MM.1S (cell line): ENCODE results near the gene PTPN3.

ENCODE experiments used
- DNase-seq: peaks from one replicate; pipeline ENCODE4 v3.0.0-alpha.2; 2015
- H2AFZ ChIP-seq: fragments of 300-600 bp; sonication (generic); 2 replicates; pipeline ENCODE4 v1.6.0; 2016; ENCODE audit warnings: antibody characterized with exemption, low read length
- H3F3A ChIP-seq: fragments of 300-600 bp; sonication (generic); 2 replicates; pipeline ENCODE4 v1.6.1; 2016; ENCODE audit warnings: mild to moderate bottlenecking, antibody characterized with exemption, low read length, moderate library complexity, mixed read lengths; ENCODE audit not compliant: insufficient read depth
- H3K27ac ChIP-seq: fragments of 300-600 bp; sonication (generic); 2 replicates; pipeline ENCODE4 v1.5.1; 2016; ENCODE audit warnings: mild to moderate bottlenecking, low read length
- H3K27me3 ChIP-seq: fragments of 300-600 bp; sonication (generic); replicated peaks from 2 replicates; pipeline ENCODE4 v1.6.0; 2016; ENCODE audit warnings: low read length; ENCODE audit not compliant: insufficient read depth
- H3K36me3 ChIP-seq: fragments of 300-600 bp; sonication (generic); replicated peaks from 2 replicates; pipeline ENCODE4 v1.6.1; 2016; ENCODE audit warnings: mild to moderate bottlenecking, low read length, mixed read lengths; ENCODE audit not compliant: insufficient read depth
- H3K4me1 ChIP-seq: fragments of 300-600 bp; sonication (generic); 2 replicates; pipeline ENCODE4 v1.6.1; 2016; ENCODE audit warnings: low read length, mixed read lengths
- H3K4me2 ChIP-seq: fragments of 300-600 bp; sonication (generic); 2 replicates; pipeline ENCODE4 v1.6.0; 2016; ENCODE audit warnings: low read depth, low read length
- H3K4me3 ChIP-seq: fragments of 300-600 bp; sonication (generic); 2 replicates; pipeline ENCODE4 v1.5.1; 2016; ENCODE audit warnings: low read length, mixed read lengths
- H3K79me2 ChIP-seq: fragments of 300-600 bp; sonication (generic); 2 replicates; pipeline ENCODE4 v1.6.1; 2016; ENCODE audit warnings: mixed run types, low read length, mixed read lengths
- H3K9ac ChIP-seq: fragments of 300-600 bp; sonication (generic); 2 replicates; pipeline ENCODE4 v1.6.1; 2016; ENCODE audit warnings: low read length, mixed read lengths
- H3K9me2 ChIP-seq: fragments of 300-600 bp; sonication (generic); replicated peaks from 2 replicates; pipeline ENCODE4 v1.6.1; 2016; ENCODE audit warnings: mild to moderate bottlenecking, low read length, mixed read lengths; ENCODE audit not compliant: insufficient read depth
- H3K9me3 ChIP-seq: fragments of 300-600 bp; sonication (generic); replicated peaks from 2 replicates; pipeline ENCODE4 v1.6.1; 2016; ENCODE audit warnings: mild to moderate bottlenecking, low read length, mixed read lengths; ENCODE audit not compliant: insufficient read depth
- H4K20me1 ChIP-seq: fragments of 300-600 bp; sonication (generic); 2 replicates; pipeline ENCODE4 v1.6.1; 2016; ENCODE audit warnings: mild to moderate bottlenecking, low read length, moderate library complexity, mixed read lengths; ENCODE audit not compliant: insufficient read depth
- EZH2 ChIP-seq: fragments of 300-600 bp; sonication (generic); optimal IDR thresholded peaks from 2 replicates; pipeline ENCODE3; 2017; ENCODE audit warnings: low read depth, mild to moderate bottlenecking, antibody characterized with exemption, low read length, mixed read lengths
- EZH2phosphoT487 ChIP-seq: fragments of 300-600 bp; sonication (generic); IDR thresholded peaks from 2 replicates; pipeline ENCODE4 v1.6.1; 2018; ENCODE audit warnings: antibody characterized with exemption, low read length
- TF ChIP-seq, protein P1 (sequence below): fragments of 300-600 bp; sonication (generic); IDR thresholded peaks from 2 replicates; pipeline ENCODE4 v1.5.1; 2016; ENCODE audit warnings: antibody characterized with exemption, low read length, mixed read lengths

PTPN3 gene

DNA sequence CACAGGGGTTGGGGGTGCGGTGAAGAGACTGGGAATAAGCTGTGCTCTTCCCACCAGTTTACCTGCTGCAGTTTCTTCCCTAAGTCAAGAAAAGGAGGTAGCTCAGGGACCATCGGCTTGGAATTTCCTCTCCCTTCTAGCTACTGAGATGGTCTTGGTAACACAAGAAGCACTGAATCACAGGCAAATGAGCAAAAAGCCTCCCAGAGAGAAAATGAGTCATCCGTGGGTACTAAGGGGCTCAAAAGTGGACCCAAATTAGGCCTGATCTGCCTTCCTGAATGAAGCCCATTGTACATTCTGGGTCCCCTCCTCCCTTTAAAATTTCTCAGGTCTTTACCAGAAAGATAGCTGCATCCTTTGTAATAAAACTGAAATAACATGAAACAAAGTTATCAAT is 49.9 kb downstream of the PTPN3 start:
- Histone ChIP-seq H3K36me3 (no peaks in the 10 kb centered on the region), H2AFZ (no peak overlapping the region), H3K79me2 (no peaks in the 10 kb centered on the region), H3K27me3 (no peaks in the 10 kb centered on the region), H3F3A (no peaks in the 10 kb centered on the region), H3K4me2 (no peak overlapping the region), H3K9me3 (no peaks in the 10 kb centered on the region), H4K20me1 (no peaks in the 10 kb centered on the region), H3K9me2 (no peaks in the 10 kb centered on the region), H3K27ac (no peak overlapping the region), H3K4me1 (no peaks in the 10 kb centered on the region), H3K4me3 (no peak overlapping the region), H3K9ac (no peak overlapping the region)
- DNase-seq = no peak
- no peak for TF ChIP-seq EZH2
- TF ChIP-seq, protein P1, sequence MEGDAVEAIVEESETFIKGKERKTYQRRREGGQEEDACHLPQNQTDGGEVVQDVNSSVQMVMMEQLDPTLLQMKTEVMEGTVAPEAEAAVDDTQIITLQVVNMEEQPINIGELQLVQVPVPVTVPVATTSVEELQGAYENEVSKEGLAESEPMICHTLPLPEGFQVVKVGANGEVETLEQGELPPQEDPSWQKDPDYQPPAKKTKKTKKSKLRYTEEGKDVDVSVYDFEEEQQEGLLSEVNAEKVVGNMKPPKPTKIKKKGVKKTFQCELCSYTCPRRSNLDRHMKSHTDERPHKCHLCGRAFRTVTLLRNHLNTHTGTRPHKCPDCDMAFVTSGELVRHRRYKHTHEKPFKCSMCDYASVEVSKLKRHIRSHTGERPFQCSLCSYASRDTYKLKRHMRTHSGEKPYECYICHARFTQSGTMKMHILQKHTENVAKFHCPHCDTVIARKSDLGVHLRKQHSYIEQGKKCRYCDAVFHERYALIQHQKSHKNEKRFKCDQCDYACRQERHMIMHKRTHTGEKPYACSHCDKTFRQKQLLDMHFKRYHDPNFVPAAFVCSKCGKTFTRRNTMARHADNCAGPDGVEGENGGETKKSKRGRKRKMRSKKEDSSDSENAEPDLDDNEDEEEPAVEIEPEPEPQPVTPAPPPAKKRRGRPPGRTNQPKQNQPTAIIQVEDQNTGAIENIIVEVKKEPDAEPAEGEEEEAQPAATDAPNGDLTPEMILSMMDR = no peak
- TF ChIP-seq EZH2phosphoT487 = no peak

DNA sequence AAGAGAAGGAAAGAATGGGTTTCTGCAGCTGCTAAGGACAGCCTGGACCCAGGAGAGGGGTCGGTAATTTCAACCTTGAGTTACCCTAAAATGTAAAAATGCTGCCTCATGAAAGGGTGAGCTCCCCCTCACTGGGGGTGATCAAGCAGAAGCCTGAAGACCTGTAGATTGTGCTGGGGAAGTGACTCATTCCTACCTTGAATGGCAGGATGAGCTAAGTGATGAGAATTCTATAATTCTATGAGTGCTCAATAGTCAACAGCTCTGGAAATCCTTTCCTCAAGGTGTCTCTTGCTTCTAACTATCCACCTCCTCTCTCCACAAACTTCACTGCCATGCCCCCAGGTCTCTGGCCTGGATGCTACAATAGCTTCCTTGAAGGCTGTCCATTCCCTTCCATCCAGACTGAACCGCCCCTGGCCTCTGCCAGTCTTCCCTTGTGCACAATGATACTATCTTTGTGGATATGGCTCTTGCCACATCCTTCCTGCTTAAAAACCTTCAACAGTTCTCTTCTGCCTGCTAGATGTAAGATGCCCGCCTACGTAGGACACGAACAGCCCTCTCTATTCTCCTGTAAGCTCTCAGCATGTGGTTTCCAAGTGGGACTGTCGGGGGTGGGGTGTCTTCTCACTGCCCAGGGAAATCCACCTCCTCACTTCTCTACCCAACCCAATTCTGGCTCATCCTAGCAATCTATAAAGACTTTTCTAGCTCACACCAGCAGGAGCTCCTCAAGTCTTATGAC is 50.6 kb downstream of the PTPN3 start:
- no peak overlapping the region for H3K9ac ChIP-seq

DNA sequence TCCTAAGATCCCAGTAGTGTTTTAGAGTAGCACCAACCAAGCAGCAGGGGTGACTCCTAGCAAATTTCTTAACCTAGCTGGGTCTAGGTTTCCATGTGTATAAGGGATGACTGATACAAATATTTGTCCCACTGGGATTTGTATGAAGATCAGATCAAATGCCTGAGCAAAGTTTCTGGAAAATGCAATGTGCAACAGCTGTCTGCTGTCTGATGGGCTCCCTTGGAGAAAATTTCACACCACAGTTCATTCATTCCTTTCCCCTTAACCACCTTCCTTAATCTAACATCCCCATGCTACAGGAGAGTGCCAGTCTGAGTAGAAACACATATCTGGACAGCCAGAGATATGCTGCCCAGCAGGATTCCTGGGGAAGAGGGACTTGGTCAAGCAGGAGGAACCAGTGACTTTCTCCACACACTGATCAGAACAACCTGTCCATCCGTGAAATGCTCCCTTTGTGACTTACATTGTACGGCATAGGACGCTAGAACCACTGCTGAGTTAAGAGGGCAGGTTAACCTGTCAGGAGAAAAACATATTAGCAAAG is 53.3 kb downstream of the PTPN3 start:
- DNase-seq = no peak
- Histone ChIP-seq H4K20me1 (no peaks in the 10 kb centered on the region), H3K4me1 (peaks cover 10% of the 10 kb centered on the region), H3K9me2 (no peaks in the 10 kb centered on the region), H3K9me3 (no peaks in the 10 kb centered on the region), H3K27me3 (no peaks in the 10 kb centered on the region), H3K79me2 (no peaks in the 10 kb centered on the region), H3K4me2 (no peak overlapping the region), H3K36me3 (no peaks in the 10 kb centered on the region), H3K27ac (no peak overlapping the region), H3K9ac (no peak overlapping the region), H3F3A (no peaks in the 10 kb centered on the region), H3K4me3 (no peak overlapping the region), H2AFZ (no peak overlapping the region)
- TF ChIP-seq, protein P1 = no peak
- TF ChIP-seq EZH2phosphoT487 (no peak), EZH2 (no peak)

More for the DNA sequence above, 50.6 kb downstream of the PTPN3 start:
- no peaks in the 10 kb centered on the region for H4K20me1 ChIP-seq
- H3K4me2 ChIP-seq = no peak overlapping the region
- DNase-seq = no peak
- H3K9me2 ChIP-seq = no peaks in the 10 kb centered on the region
- no peaks in the 10 kb centered on the region for H3K4me1 ChIP-seq
- H3K36me3 ChIP-seq = no peaks in the 10 kb centered on the region
- H3K79me2 ChIP-seq = no peaks in the 10 kb centered on the region
- no peaks in the 10 kb centered on the region for H3K9me3 ChIP-seq
- no peaks in the 10 kb centered on the region for H3K27me3 ChIP-seq
- TF ChIP-seq EZH2phosphoT487 = no peak
- no peak for TF ChIP-seq EZH2
- TF ChIP-seq, protein P1 = no peak
- H3K27ac ChIP-seq = no peak overlapping the region
- no peak overlapping the region for H3K4me3 ChIP-seq
- no peaks in the 10 kb centered on the region for H3F3A ChIP-seq
- H2AFZ ChIP-seq = no peak overlapping the region
